CD4-positive, alpha-beta T cell treated with Interferon alpha-2 for 1 hour (primary cell): ENCODE results near the gene USP47.

Experiments
- DNase-seq, 2 donors: peaks; one replicate each; pipeline ENCODE4 v3.0.0-alpha.2; 2020 to 2022

The USP47 gene

DNA sequence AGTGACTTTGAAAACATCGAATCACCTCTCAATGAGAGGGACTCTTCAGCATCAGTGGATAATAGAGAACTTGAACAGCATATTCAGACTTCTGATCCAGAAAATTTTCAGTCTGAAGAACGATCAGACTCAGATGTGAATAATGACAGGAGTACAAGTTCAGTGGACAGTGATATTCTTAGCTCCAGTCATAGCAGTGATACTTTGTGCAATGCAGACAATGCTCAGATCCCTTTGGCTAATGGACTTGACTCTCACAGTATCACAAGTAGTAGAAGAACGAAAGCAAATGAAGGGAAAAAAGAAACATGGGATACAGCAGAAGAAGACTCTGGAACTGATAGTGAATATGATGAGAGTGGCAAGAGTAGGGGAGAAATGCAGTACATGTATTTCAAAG is 100.9 kb downstream of the USP47 start:
- DNase-seq = no peak

DNA sequence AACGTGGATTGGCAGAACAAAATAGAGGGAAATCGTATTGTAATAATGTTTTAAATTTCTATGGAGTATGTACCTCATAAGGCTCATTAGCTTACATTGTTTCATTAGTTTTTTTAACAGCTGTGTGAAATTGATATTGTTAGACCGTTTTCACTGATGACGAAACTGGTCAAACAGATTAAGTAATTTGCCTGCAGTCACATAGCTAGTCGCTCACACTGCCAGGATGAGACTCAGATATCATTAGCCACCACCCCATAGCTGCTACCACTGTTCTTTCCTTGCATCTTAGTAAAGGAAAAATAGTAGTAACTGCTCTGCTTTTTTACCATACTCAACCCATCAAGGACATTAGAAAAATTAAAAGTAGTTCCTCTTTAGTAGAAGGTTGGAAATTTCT is 102.7 kb downstream of the USP47 start:
- DNase-seq = no peak

DNA sequence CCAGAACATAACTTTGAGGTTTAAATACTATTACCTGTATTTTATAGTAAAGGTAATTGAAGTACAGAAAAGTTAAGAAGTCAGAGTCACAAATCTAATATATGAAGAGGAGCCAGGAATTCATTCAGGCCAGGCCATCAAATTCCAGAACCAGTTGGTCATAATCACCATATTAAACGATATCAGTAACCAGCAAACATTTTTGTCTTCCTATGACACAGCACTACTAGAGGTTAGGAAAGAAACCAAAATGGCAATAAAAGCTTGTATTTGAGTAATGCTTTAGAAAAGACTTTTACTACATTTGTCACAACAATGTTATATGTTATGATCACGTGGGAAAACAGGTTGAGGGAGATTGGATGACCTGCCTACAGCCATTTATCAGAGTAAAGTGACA is 104.4 kb downstream of the USP47 start:
- no peak for DNase-seq

DNA sequence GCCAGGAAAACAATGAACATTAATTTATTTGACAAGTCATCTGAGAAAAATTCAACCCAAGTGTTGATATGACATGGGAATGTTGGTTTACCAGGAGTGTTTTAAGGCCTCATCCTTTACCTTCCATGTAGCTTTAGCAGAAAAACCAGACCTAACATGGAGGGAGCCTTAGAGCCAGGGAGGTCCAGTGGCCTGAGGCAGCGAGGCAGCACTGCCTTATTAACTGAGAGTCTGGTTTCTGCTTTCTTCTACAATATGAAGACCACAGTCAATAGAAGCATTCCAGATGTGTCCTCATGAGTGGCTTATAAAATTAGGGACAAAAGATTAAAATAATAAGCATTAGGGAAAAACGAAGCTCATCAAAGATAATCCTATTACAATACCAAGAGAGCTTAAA is 105.1 kb downstream of the USP47 start:
- no peak for DNase-seq

DNA sequence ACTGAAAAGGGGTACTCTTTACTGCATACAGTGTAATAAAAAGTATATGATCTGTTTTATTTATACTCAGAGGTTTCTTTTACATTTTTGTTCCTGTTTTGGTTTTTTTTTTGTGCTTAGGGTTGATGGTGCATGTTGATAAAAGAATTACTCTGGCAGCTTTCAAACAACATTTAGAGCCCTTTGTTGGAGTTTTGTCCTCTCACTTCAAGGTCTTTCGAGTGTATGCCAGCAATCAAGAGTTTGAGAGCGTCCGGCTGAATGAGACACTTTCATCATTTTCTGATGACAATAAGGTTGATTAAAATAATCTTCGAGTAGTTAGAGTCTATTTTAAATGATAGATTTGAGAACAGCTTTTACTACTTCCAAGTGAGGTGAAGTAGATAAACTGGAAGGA is 106.1 kb downstream of the USP47 start:
- DNase-seq = no peak

DNA sequence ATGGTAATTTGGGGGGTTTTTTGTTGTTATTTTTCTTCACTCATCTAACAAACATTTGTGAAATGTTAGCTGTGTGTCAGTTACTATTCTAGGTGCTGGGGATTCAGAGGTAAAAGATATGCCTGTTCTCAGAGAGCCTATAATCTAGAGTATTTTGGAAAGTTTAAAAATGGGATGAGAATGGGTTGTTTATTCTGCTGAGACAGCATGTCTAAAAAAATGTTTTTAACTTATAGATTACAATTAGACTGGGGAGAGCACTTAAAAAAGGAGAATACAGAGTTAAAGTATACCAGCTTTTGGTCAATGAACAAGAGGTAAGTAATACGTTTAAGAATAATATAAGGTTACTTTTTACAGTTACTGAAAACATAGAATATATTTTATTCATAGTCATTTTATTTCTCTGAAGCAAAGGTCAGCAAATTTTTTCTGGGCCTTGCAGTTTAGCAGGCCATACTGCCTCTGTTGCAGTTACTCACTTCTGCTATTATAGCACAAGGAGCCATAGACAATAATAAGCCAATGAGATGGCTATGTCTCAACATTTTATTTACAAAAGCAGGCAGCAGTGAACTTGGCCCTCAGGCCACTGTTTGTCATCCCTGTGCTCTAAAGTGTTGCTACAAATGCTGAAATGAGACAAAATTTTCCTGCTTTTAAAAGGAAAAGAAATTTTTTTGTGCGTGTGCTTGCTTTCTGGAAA is 106.6 kb downstream of the USP47 start:
- no peak for DNase-seq

DNA sequence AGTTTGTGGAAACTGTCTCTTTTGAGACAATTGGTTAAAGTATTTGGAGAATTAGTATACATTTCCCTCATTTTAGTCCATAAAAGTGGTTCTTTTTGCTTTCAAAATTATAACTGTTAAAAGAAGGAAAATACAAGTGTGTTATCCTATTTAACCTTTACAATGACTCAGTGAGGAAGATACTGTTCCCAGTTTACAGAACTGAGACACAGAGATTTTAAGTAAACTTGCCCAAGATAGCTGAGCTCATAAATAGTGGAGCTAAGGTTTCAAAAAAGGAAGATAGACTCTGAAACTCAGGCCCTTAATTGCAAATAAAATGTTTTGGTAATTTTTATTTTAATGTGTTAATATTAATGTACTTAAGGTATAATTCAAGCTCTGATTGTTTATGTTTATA is 107.7 kb downstream of the USP47 start:
- no peak for DNase-seq

DNA sequence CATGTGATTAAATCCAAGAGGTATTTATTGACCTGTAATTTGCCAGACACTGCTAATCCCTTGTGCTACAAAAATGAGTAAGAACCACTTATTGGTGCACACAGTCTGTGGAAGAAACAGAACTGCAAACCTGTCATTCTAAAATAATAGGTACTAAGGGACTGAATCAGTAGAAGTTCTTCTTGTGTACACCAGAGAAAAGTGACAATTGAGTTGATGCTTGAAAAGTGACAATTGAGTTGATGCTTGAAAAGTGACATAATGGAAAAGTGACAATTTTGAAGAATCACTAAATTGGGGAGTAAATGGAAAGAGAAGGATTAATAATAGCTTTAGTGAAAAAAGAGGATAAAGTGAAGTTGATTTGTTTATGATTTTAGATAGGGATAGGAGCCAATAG is 110.3 kb downstream of the USP47 start:
- DNase-seq = no peak

DNA sequence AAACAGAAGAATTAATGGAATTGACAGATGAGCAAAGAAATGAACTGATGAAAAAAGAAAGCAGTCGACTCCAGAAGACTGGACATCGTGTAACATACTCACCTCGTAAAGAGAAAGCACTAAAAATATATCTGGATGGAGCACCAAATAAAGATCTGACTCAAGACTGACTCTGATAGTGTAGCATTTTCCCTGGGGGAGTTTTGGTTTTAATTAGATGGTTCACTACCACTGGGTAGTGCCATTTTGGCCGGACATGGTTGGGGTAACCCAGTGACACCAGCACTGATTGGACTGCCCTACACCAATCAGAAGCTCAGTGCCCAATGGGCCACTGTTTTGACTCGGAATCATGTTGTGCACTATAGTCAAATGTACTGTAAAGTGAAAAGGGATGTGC is 114.2 kb downstream of the USP47 start:
- DNase-seq = no peak

DNA sequence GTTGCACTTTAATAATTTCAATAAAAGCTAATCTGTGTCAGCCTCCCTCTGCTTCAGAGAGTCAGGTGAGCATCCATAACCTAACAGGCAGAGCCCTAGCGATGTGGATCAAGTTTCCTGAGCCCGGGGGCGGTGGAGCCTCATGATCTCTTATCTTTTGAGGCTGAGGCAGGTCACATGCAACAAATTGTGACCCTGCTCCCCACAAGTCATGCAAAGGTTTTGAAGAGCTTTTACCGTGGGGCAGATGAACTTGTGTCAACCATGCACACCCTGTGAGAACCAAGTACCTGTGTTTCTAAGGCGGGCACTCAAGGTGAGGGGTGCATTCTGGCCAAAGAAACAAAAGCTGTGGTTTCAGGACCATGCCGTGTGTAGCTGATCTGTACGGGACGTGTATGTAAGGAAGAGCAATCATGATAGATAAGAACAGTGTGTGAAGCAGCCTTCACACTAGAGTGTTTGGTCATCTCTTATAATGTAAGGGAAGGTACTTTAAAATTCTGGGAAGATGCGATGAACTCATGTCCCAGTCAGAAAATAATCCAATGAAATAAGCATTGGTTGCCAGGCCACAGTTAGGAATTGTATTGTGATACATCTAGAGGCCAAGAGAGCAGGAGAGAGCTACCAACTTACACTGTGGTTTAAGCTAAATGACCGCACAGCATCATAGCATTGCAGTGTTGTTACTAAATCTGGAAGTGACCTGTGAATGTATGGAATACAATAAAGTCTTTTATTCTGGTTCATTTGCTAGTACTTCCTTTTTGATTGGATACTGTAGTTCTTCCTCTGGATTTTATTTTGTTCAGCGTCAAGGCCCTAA is 116.8 kb downstream of the USP47 start:
- DNase-seq = no peak

DNA sequence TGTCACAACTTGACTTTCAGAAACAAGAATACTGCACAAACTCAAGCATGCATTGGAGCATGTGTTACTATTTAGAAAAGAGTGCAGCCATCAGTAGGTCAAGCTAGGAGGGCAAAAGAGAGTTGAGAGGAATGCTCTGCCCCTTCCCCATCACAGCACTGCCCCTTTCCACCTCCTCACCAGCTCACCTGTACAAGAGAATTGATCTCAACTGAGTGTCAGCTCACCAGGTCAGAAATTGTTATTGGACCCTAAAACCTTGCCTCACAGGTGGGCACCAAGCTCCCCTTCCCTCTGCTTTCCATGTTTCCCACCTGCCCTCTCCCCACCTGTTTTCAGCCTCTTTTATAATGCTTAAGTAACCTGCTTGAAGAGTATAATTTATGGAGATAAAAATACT is 117.8 kb downstream of the USP47 start:
- no peak for DNase-seq

DNA sequence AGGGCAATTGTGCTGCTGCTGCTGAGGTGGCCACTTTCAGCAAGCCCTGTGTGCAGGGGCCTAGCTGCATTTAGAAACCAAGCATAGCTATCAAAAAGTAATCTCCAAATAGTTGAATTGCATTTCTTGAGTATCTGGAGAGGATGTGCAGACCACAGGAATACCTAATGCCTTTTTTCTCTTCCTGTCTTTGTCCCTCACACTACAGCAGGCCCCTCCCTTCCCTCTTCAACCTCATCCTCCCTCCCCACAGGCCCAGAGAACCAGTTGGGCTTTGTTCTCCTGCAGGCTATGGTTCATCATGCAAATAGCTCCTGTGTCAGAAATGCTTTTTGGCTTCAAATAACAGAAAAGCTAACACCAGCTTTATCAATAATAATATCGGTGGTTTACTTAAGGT is 118.9 kb downstream of the USP47 start:
- DNase-seq = peak in 1 of 2 donors; percentile 46

DNA sequence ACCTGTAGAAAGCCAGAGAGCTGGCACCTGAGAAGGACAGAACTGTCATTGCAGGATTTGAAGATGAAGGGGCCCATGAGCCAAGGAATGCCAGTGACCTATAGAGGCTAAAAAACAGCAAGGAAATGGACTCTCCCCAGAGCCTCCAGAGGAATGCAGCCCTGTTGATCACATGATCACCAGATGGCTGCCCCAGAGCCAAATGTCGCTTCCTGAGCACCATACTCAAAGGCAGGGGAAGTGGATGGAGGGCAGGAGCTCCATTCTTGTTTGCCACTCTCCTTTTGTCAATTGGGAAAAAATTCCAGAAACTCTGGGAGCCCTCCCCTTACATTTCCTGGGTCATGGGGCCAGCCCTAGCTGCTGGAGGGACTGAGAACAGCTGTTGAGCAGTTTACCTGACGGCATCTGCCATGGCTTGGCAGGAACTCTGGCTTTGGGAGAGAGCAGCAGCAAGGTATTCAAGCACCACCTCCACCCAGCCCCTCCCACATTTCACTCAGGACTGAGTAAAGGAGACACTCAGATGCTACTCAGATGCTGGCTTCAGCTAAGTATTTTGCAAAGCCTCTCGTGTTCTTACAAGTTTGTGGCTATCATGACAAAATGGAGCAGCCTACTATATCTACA is 119.7 kb downstream of the USP47 start:
- DNase-seq = no peak

DNA sequence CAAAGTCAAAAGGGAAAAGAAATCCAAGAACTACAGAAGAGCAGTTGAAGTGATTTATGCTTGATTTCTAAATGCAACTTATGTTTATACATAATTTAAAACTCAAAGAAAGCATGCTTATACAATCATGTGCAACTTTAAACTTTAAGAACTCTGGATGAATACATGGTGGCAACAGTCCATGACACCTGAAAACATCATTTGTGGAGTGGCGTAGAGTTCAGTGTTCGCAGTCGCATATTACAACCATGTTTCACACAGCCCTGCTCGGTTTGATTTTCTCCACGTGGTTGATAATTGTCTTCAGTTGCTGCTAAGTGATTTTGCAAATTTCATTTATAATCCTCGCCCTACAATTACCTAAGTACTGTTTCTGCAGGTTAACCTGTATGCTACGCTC is 121.3 kb downstream of the USP47 start:
- no peak for DNase-seq

DNA sequence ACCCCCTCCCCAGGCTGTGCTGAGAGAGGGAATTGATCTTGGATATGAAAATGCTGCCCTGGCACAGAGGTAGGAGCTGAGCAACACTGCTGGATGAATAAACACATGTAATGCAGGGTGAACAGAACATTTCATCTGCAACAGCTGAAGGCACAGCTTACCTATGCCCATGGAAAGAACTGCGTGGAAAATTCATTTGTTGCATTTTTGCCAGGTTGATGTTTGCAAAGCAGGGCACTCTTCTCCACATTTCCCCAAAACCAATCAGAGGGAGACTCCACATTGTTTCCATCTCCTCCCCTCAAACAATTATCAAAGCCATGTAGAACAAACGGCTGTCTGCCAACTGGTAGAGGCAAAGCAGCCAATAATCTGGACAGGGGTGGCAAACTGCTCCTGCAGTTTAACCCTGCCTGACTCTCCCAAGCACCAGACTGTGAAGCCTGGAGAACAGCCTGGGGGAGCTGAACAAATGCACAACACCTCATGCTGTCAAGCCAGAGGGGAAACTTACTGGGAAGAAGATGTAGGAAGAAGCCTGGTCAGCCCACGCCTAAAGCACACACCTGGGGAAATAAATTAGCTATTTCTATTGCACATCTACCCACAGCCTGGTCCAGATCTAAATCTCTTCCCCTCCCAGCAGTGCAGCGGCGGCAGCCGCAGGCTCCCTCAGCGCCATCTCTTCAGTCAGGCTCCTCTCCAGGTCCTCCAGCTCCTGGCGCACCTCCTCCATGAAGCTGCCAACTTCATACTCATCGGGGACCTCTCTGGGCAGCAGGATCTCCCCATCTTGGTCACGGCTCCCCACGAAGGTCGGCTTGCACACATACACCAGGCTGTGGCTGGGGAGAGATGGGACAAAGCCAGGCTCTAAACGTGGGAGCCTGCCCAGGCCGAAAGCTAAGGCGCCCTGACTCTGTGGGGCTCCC is 122.3 kb downstream of the USP47 start:
- no peak for DNase-seq

DNA sequence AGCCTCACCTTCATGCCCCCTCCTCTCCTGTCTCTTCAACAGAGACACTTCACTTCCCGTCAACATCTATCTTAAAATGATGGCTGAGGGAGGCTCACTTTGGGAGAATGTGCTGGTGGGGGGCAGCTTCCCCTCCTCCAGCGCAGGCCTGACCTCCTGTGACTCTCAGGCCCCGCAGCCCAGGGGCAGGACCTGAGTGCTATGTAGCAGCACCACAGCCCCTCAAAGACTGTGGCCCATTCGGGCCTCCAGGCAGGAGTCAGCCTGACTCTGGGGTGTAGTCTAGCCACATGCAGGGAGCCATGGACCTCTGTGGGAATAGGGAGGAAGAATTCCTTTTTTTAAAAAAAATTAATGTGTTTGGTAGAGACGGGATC is 123.0 kb downstream of the USP47 start:
- DNase-seq = no peak

DNA sequence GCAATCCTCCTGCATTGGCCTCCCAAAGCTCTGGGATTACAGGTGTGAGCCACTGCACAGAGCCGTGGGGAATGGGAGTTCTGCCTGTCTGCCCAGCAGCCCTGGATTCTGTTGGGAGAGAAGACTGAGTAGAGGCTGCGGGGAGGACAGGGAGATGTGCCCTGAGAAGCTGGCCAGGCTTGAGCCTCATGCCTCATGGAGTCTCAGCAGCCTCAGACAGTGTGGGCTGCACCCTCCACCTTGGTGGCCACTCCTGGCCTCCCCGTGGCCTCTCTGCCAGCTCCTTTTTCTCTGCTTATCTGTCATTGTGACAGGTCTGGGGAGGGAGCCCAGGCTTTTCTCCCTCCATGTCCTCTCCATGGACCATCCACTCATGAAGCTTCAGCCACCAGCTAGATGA is 123.4 kb downstream of the USP47 start:
- no peak for DNase-seq

DNA sequence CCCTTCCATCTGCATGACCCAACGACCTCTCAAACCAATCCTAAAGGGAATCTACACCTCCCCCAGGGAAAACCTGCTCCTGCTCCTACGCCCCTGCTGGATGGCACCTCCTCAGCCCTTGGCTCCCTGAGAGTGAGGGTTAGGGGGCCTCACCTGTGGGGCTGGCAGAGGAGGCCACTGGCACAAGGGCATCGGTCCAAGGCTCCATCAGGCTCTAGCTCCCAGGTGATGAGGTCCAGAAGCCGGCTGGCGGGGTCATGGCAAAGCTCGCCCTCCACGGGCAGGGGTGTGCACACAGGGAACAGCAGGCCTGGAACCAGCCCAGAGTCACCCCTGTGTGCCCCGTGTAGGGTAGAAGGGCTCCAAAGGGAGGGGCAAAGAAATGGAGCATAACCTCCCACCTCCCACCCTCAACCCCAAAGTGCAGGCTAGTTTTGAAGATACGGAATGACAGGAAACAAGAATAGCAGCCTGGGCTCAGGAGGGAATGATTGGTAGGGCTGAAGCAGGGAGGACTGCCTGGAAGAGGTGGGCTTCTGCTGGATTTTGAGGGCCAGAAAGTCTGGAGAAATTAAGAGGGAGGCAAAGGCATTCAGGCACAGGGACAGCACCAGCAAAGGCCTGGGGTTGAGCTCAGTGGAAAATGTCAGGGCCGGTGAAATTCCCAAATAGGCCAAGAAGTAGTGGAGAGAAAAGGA is 124.0 kb downstream of the USP47 start:
- DNase-seq = no peak

DNA sequence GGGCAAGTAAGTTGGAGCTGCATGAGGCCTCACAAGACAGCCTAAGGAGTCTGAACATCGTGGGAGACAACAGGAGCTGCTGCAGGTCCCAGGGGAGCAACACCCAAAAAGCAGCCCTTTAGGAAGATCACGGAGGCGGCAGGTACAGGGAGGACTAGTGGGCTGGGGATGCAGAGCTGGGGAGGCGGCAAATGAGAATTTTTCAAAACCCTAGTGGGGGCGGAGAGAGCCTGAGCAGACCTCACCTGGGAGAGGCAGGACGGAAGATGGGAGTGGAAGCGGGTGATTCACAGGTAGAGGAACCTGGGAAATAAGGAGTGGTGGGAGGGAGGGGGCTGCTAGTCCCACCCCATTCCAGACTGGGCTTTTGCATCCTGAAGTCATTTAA is 124.6 kb downstream of the USP47 start:
- no peak for DNase-seq

DNA sequence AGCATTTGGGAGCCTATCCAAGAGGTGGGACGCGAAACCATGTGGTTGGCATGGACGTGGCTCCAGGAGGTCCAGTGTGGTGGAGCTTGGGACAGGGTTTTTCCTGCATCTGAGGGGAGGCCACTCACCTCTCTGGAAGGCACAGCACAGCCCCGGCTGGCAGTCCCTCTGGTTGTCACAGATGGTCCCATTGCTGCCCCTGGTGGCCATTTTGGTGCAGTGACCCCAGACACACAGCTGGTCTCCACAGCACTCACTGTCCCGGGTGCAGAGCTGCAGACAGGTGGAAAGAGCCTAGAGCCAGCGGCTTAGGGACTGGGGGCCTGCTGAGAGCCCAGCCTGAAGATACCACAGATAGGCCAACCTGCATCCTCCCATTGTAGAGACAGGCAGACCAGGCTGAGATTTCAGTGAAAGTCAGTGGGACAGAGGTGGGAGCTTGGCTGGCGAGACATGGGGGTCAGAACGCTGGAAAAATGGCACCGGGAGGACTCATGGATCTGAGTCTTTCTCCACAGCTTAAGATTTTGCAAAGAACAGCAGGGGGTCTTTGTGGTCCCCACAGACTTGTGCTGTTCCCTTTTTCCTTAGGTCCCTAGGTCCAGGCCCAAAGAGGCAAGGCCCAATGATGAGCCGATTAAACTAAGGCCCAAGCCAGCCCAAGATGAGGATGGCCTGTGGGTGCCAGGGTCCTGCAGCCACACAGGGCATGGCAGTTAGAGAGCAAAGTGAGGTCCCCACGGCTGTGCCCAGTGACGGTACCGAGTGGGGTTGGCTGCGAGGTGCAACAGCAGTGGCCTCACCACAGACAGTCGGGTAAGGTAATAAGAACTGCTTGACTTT is 125.3 kb downstream of the USP47 start:
- DNase-seq = peak; percentile 56 to 71
